H1 (cell line): ENCODE data around the gene MPPED1. TPM values are rescaled to one million over a fixed set of nuclear protein-coding genes. Genes with fewer than 3 reads are reported as not detected.

Experiments
- PHF8 ChIP-seq: fragments of 200-600 bp; sonication (generic); conservative IDR thresholded peaks from 2 replicates; pipeline ENCODE4 v1.7.1; 2012; ENCODE audit warnings: low read depth, mild to moderate bottlenecking, inconsistent platforms, low read length, moderate library complexity
- SIX5 ChIP-seq: IDR thresholded peaks from 2 replicates; pipeline ENCODE4 v1.6.1; 2011; ENCODE audit warnings: mild to moderate bottlenecking, low read depth, low read length
- YY1 ChIP-seq: IDR thresholded peaks from 2 replicates; pipeline ENCODE4 v1.6.1; 2011; ENCODE audit warnings: low read depth, mild to moderate bottlenecking, low read length
- polyA plus RNA-seq, 7 experiments: library from polyadenylated mRNA; depleted of rRNA in 3 of 7; stranded (reverse) in 5 of 7; unstranded in 2 of 7; fragments of >200 nt in 5 of 7; fragments of 200-250 nt in 2 of 7; gene quantifications; 1 replicate in 5 of 7; 2 replicates in 1 of 7; 4 replicates in 1 of 7; pipeline versions ENCODE4 v1.2.1 to v1.2.3, GENCODE V29; 2011 to 2013; ENCODE audit warnings: missing spikeins in 2 of 7, mixed read lengths in 2 of 7
- total RNA-seq: library from RNA; stranded (reverse); fragmentation: NEBNext Ultra II Directional; extraction: Animal tissue kit (Norgen Biotek cat#: 25700); gene quantifications from 2 replicates; pipeline ENCODE4 v1.2.1, GENCODE V29; 2021

The MPPED1 gene
- total and polyA plus RNA-seq, 2 of the 8 experiments (the other 6 are each of a cell fraction or from before 2014, with no cell fraction given): 0.29 to 0.37 TPM

DNA sequence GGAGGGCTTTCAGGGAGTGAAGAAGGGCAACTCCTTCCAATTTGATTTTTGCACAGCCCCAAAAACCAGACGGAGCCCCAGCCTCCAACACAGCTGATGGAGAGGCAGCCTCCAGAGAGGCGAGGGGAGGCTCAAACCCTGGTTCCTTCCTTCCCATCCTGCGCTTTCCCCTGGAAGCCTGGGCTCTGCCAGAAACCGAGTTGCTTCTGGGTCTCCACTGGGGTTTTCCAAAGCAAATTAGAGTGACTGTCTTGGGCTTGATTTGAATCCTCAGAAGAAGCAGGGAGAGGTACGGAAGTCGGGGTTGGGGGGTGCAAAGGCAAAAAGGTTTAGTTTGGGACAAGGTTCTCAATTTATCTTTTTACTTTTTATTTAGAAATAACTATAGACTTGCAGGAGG lies 129.2 kb downstream of the MPPED1 start (continued):
- TF ChIP-seq YY1 (no peak), SIX5 (no peak), PHF8 (no peak)
- TF ChIP-seq, all 59 proteins: peak for 0
